ENCODE data around the gene DHRS4.

The DHRS4 gene

GRCh38 chr14:23953464-23954278 is at the start of gene DHRS4:
TSS of gene DHRS4 (plus strand) at chr14:23953770. CDS start at chr14:23953789, 19 bp downstream.
- FAIRE-seq (no peak), DNase-seq (ENCODE audit: low spot score) (peak; percentile 89)

GRCh38 chr14:23910101-23910875 is 43.3 kb upstream of the DHRS4 start:
- no peak for FAIRE-seq
- DNase-seq (ENCODE audit: low spot score): peak; percentile 83

GRCh38 chr14:23910876-23911210 is 42.7 kb upstream of the DHRS4 start:
- DNase-seq (ENCODE audit: low spot score) (no peak), FAIRE-seq (no peak)

- DNase-seq (ENCODE audit: low spot score): no peak
- FAIRE-seq: no peak
These were observed 38.0 kb upstream of the DHRS4 start for GRCh38 chr14:23915559-23915958.

- no peak for FAIRE-seq
- DNase-seq (ENCODE audit: low spot score): no peak
These were observed 37.6 kb upstream of the DHRS4 start for GRCh38 chr14:23916004-23916403.

GRCh38 chr14:23916446-23916845 is 37.1 kb upstream of the DHRS4 start:
- FAIRE-seq (no peak), DNase-seq (ENCODE audit: low spot score) (no peak)

- DNase-seq (ENCODE audit: low spot score) (no peak), FAIRE-seq (no peak)
These were observed 31.0 kb upstream of the DHRS4 start for GRCh38 chr14:23922545-23922944.

- DNase-seq (ENCODE audit: low spot score) (no peak), FAIRE-seq (no peak)
These were observed 28.0 kb upstream of the DHRS4 start for GRCh38 chr14:23925523-23926075.

GRCh38 chr14:23926543-23926942 is 27.0 kb upstream of the DHRS4 start:
- no peak for DNase-seq (ENCODE audit: low spot score)
- FAIRE-seq: no peak

GRCh38 chr14:23929136-23929535 is 24.4 kb upstream of the DHRS4 start:
- FAIRE-seq (no peak), DNase-seq (ENCODE audit: low spot score) (no peak)

- DNase-seq (ENCODE audit: low spot score) (peak; percentile 81), FAIRE-seq (no peak)
These were observed 23.7 kb upstream of the DHRS4 start for GRCh38 chr14:23929822-23930294.

GRCh38 chr14:23930742-23931141 is 22.8 kb upstream of the DHRS4 start:
- DNase-seq (ENCODE audit: low spot score) (no peak), FAIRE-seq (no peak)

- FAIRE-seq: no peak
- no peak for DNase-seq (ENCODE audit: low spot score)
These were observed 21.8 kb upstream of the DHRS4 start for GRCh38 chr14:23931721-23932289.

GRCh38 chr14:23932639-23933038 is 20.9 kb upstream of the DHRS4 start:
- FAIRE-seq (no peak), DNase-seq (ENCODE audit: low spot score) (no peak)

GRCh38 chr14:23933108-23933741 is 20.3 kb upstream of the DHRS4 start:
- DNase-seq (ENCODE audit: low spot score) (no peak), FAIRE-seq (no peak)

GRCh38 chr14:23933742-23934128 is 19.8 kb upstream of the DHRS4 start:
- no peak for DNase-seq (ENCODE audit: low spot score)
- no peak for FAIRE-seq

GRCh38 chr14:23935158-23935557 is 18.4 kb upstream of the DHRS4 start:
- DNase-seq (ENCODE audit: low spot score) (no peak), FAIRE-seq (no peak)

- no peak for FAIRE-seq
These were observed 17.3 kb upstream of the DHRS4 start for GRCh38 chr14:23936084-23936829.

GRCh38 chr14:23937203-23937602 is 16.4 kb upstream of the DHRS4 start:
- no peak for FAIRE-seq
- no peak for DNase-seq (ENCODE audit: low spot score)

More at GRCh38 chr14:23936084-23936829, 17.3 kb upstream of the DHRS4 start:
- DNase-seq (ENCODE audit: low spot score): no peak

- FAIRE-seq: no peak
These were observed 14.7 kb upstream of the DHRS4 start for GRCh38 chr14:23938823-23939222.

More at GRCh38 chr14:23938823-23939222, 14.7 kb upstream of the DHRS4 start:
- no peak for DNase-seq (ENCODE audit: low spot score)
